NT2/D1 (cell line): ENCODE results near the gene ARHGEF18.

ENCODE experiments used
- SUZ12 ChIP-seq: IDR thresholded peaks from 2 replicates; pipeline ENCODE4 v1.6.1; 2011; ENCODE audit not compliant: insufficient read length, insufficient read depth; ENCODE audit errors: extremely low read depth
- YY1 ChIP-seq: IDR thresholded peaks from 2 replicates; pipeline ENCODE4 v1.6.1; 2011; ENCODE audit not compliant: insufficient read length, insufficient read depth

DNA sequence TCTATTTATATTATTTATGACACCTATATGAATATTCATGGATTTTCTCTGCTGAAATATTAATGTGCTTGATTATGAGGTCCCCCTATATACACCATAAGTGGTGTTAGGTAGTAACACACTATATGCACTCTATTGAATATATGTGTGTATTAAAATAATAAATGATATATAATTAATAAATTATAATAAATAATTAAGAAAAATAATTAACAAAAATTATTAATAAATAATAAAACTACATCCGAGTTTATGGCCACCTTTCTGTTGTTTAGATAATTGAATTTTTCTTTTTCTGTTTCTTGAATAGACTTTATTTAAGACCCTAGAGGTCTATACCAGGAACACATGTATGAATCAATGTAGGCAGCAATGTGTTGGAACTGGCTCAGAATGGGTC lies 20.9 kb upstream of the ARHGEF18 start:
- no peak for TF ChIP-seq YY1
- no peak for TF ChIP-seq SUZ12
